Embryonic facial prominence (tissue), 1 donor: ENCODE results near the gene NDNF.

Experiments used
- DNase-seq: peaks from one replicate; pipeline ENCODE4 v3.0.0-alpha.2; 2016; ENCODE audit errors: extremely low spot score

The NDNF gene

GRCh38 chr4:121015421-121015820 lies 56.9 kb downstream of the NDNF start:
- DNase-seq = no peak

- DNase-seq = no peak
Observed at GRCh38 chr4:121014544-121014943, 57.8 kb downstream of the NDNF start.

GRCh38 chr4:121011780-121012340 lies 60.5 kb downstream of the NDNF start:
- DNase-seq = no peak

GRCh38 chr4:121011138-121011537 lies 61.2 kb downstream of the NDNF start:
- DNase-seq = no peak

- no peak for DNase-seq
Observed at GRCh38 chr4:121009578-121010478, 62.5 kb downstream of the NDNF start.

- no peak for DNase-seq
Observed at GRCh38 chr4:121007660-121008059, 64.7 kb downstream of the NDNF start.

- DNase-seq = no peak
Observed at GRCh38 chr4:121003863-121004262, 68.5 kb downstream of the NDNF start.

GRCh38 chr4:120995266-120996010 lies 76.9 kb downstream of the NDNF start:
- no peak for DNase-seq

- no peak for DNase-seq
Observed at GRCh38 chr4:120994521-120994920, 77.8 kb downstream of the NDNF start.

GRCh38 chr4:120991885-120992284 lies 80.5 kb downstream of the NDNF start:
- DNase-seq = no peak

- DNase-seq = no peak
Observed at GRCh38 chr4:120990246-120990645, 82.1 kb downstream of the NDNF start.
